Ishikawa (cell line): Measurements from ENCODE around the gene RPL7A.

ENCODE experiments used
- CREB1 ChIP-seq: IDR thresholded peaks from 2 replicates; pipeline ENCODE4 v1.6.1; 2012; ENCODE audit warnings: low read depth
- EGR1 ChIP-seq: IDR thresholded peaks from 2 replicates; pipeline ENCODE4 v1.6.1; 2012
- EP300 ChIP-seq: IDR thresholded peaks from 2 replicates; pipeline ENCODE4 v1.6.1; 2012; ENCODE audit warnings: borderline replicate concordance
- FOXM1 ChIP-seq: IDR thresholded peaks from 2 replicates; pipeline ENCODE4 v1.6.1; 2012; ENCODE audit warnings: low read depth, borderline replicate concordance
- MAX ChIP-seq: IDR thresholded peaks from 2 replicates; pipeline ENCODE4 v1.6.1; 2012
- NFIC ChIP-seq: IDR thresholded peaks from 2 replicates; pipeline ENCODE4 v1.6.1; 2012
- RAD21 ChIP-seq: IDR thresholded peaks from 2 replicates; pipeline ENCODE4 v1.6.1; 2012; ENCODE audit warnings: low read depth
- REST ChIP-seq: IDR thresholded peaks from 2 replicates; pipeline ENCODE4 v1.6.1; 2012; ENCODE audit warnings: low read depth, mild to moderate bottlenecking
- TAF1 ChIP-seq: IDR thresholded peaks from 2 replicates; pipeline ENCODE4 v1.6.1; 2012; ENCODE audit warnings: low read depth, mild to moderate bottlenecking
- TCF12 ChIP-seq: IDR thresholded peaks from 2 replicates; pipeline ENCODE4 v1.6.1; 2012; ENCODE audit warnings: low read depth
- TEAD4 ChIP-seq: IDR thresholded peaks from 2 replicates; pipeline ENCODE4 v1.6.1; 2012
- USF1 ChIP-seq: IDR thresholded peaks from 2 replicates; pipeline ENCODE4 v1.6.1; 2012
- YY1 ChIP-seq: IDR thresholded peaks from 2 replicates; pipeline ENCODE4 v1.6.1; 2012; ENCODE audit warnings: low read depth

GRCh38 chr9:133371261-133371711 is 23.3 kb downstream of the RPL7A start:
- TF ChIP-seq REST = no peak
- TF ChIP-seq EP300 = no peak
- TF ChIP-seq TAF1 = no peak
- no peak for TF ChIP-seq TCF12
- no peak for TF ChIP-seq NFIC
- TF ChIP-seq MAX = no peak
- TF ChIP-seq EGR1 = no peak
- TF ChIP-seq RAD21 = no peak
- TF ChIP-seq YY1 = no peak
- no peak for TF ChIP-seq FOXM1
- no peak for TF ChIP-seq TEAD4
- TF ChIP-seq USF1 = no peak
- no peak for TF ChIP-seq CREB1
